K562 (cell line): ENCODE measurements around the gene PMVK. TPM values are rescaled to one million over a fixed set of nuclear protein-coding genes. Genes with fewer than 3 reads are reported as not detected.
A peak's percentile ranks its signal among the peaks of the same experiment; 100 is the strongest.

ENCODE experiments used
- BACH1 ChIP-seq: fragments of 200-800 bp; sonication (Bioruptor generic); IDR thresholded peaks from 2 replicates; pipeline ENCODE4 v1.6.1; 2016; ENCODE audit warnings: missing genetic modification characterization, missing compliant biosample characterization
- ESRRA ChIP-seq: fragments of 450-650 bp; IDR thresholded peaks from 2 replicates; pipeline ENCODE4 v1.6.1; 2014; ENCODE audit warnings: low read depth, mild to moderate bottlenecking, moderate library complexity, borderline replicate concordance
- FOXM1 ChIP-seq, 2 experiments: fragments of 450-650 bp in 1 of 2; sonication (generic) in 1 of 2; formaldehyde crosslinking in 1 of 2; IDR thresholded peaks; 2 replicates each; pipeline versions ENCODE4 v1.6.1 to v1.9.0; 2017 to 2022; ENCODE audit warnings: low read depth in 2 of 2, mild to moderate bottlenecking in 2 of 2, missing genetic modification reagents in 1 of 2, moderate library complexity in 1 of 2
- GABPB1 ChIP-seq: sonication (generic); formaldehyde crosslinking; IDR thresholded peaks from 2 replicates; pipeline ENCODE4 v1.8.0; 2022; ENCODE audit warnings: mild to moderate bottlenecking, missing genetic modification reagents
- GABPB2 ChIP-seq: fragments of 250-450 bp; sonication (Bioruptor Pico); conservative IDR thresholded peaks from 2 replicates; pipeline ENCODE4 v1.5.1; 2021; ENCODE audit warnings: mild to moderate bottlenecking
- ILK ChIP-seq: fragments of 450-650 bp; IDR thresholded peaks from 2 replicates; pipeline ENCODE4 v1.6.1; 2016; ENCODE audit warnings: missing genetic modification characterization, low read depth, mild to moderate bottlenecking, missing compliant biosample characterization, moderate library complexity, borderline replicate concordance
- KAT8 ChIP-seq: fragments of 450-650 bp; IDR thresholded peaks from 2 replicates; pipeline ENCODE4 v1.6.1; 2016; ENCODE audit warnings: low read depth, mild to moderate bottlenecking
- MIER1 ChIP-seq: fragments of 450-650 bp; IDR thresholded peaks from 2 replicates; pipeline ENCODE4 v1.6.1; 2016; ENCODE audit warnings: antibody characterized with exemption, mild to moderate bottlenecking, low read depth
- NFXL1 ChIP-seq: fragments of 450-650 bp; formaldehyde crosslinking; IDR thresholded peaks from 2 replicates; pipeline ENCODE4 v1.4.0; 2021; ENCODE audit warnings: mild to moderate bottlenecking
- NR2F6 ChIP-seq: fragments of 450-650 bp; formaldehyde crosslinking; IDR thresholded peaks from 2 replicates; pipeline ENCODE4 v1.4.0; 2020; ENCODE audit warnings: mild to moderate bottlenecking
- RUNX1 ChIP-seq: sonication (generic); IDR thresholded peaks from 2 replicates; pipeline ENCODE4 v1.6.1; 2016; ENCODE audit warnings: antibody characterized with exemption, low read depth
- SAFB2 ChIP-seq: fragments of 200-400 bp; formaldehyde crosslinking; IDR thresholded peaks from 2 replicates; pipeline ENCODE4 v1.6.1; 2018; ENCODE audit warnings: borderline replicate concordance, low read length, low read depth, moderate library complexity; ENCODE audit not compliant: severe bottlenecking
- SIN3A ChIP-seq, 2 experiments: fragments of 150-350 bp in 1 of 2; IDR thresholded peaks; 2 replicates each; pipeline ENCODE4 v1.6.1; 2011 to 2016; ENCODE audit warnings: borderline replicate concordance in 2 of 2, low read depth in 2 of 2, low read length in 2 of 2, mild to moderate bottlenecking in 2 of 2, moderate library complexity in 2 of 2; ENCODE audit not compliant: control insufficient read depth in 1 of 2
- SMAD3 ChIP-seq: fragments of 450-650 bp; formaldehyde crosslinking; conservative IDR thresholded peaks from 2 replicates; pipeline ENCODE4 v1.4.0; 2020; ENCODE audit warnings: mild to moderate bottlenecking
- SMARCA5 ChIP-seq: fragments of 450-650 bp; IDR thresholded peaks from 2 replicates; pipeline ENCODE4 v1.6.1; 2016
- SRSF9 ChIP-seq: fragments of 200-400 bp; formaldehyde crosslinking; IDR thresholded peaks from 2 replicates; pipeline ENCODE4 v1.6.1; 2017; ENCODE audit warnings: low read depth, low read length, borderline replicate concordance
- TCF7L2 ChIP-seq: fragments of 150-350 bp; IDR thresholded peaks from 2 replicates; pipeline ENCODE4 v1.6.1; 2016; ENCODE audit warnings: low read depth, mild to moderate bottlenecking, low read length, moderate library complexity
- TGIF2 ChIP-seq: sonication (generic); formaldehyde crosslinking; IDR thresholded peaks from 2 replicates; pipeline ENCODE4 v1.8.1; 2022; ENCODE audit warnings: mild to moderate bottlenecking, missing genetic modification reagents, moderate library complexity
- ZKSCAN3 ChIP-seq: fragments of 250-450 bp; sonication (Bioruptor Pico); IDR thresholded peaks from 2 replicates; pipeline ENCODE4 v1.4.0; 2020
- ZNF174 ChIP-seq: fragments of 250-450 bp; sonication (Bioruptor Pico); IDR thresholded peaks from 2 replicates; pipeline ENCODE4 v1.4.0; 2020; ENCODE audit warnings: mild to moderate bottlenecking
- ZNF23 ChIP-seq: fragments of 250-450 bp; sonication (Bioruptor Pico); IDR thresholded peaks from 2 replicates; pipeline ENCODE4 v1.4.0; 2020; ENCODE audit warnings: mild to moderate bottlenecking
- ZNF282 ChIP-seq: sonication (generic); formaldehyde crosslinking; IDR thresholded peaks from 2 replicates; pipeline ENCODE4 v1.8.1; 2023; ENCODE audit warnings: missing genetic modification reagents
- ZNF316 ChIP-seq: fragments of 450-650 bp; IDR thresholded peaks from 2 replicates; pipeline ENCODE4 v1.6.1; 2016
- ZNF408 ChIP-seq: fragments of 250-450 bp; sonication (Bioruptor Pico); IDR thresholded peaks from 2 replicates; pipeline ENCODE4 v1.4.0; 2020; ENCODE audit warnings: low read depth, mild to moderate bottlenecking, moderate library complexity
- polyA plus RNA-seq, 8 experiments: library from polyadenylated mRNA; depleted of rRNA in 4 of 8; stranded (reverse) in 5 of 8; unstranded in 3 of 8; fragments of >200 nt; fragmentation: Nextera tagmentation in 2 of 8; fragmentation: Illumina TruSeq in 1 of 8; extraction: Ambion mirVana in 2 of 8; extraction: Trizol in 1 of 8; gene quantifications; 2 replicates each; pipeline versions ENCODE4 v1.2.1 to v1.2.3, GENCODE V29; 2011 to 2014; ENCODE audit warnings: inconsistent platforms in 1 of 8, missing spikeins in 1 of 8
- total RNA-seq, 7 experiments: library from RNA; depleted of rRNA in 6 of 7; stranded (reverse); fragments of >200 nt in 6 of 7; fragmentation: Illumina TruSeq in 2 of 7; extraction: Trizol in 2 of 7; gene quantifications; 2 replicates each; pipeline versions ENCODE4 v1.2.1 to v1.2.3, GENCODE V29; 2011 to 2021; ENCODE audit warnings: low replicate concordance in 1 of 7
- TF ChIP-seq, protein P1 (sequence below), 2 experiments: fragments of 450-650 bp in 1 of 2; sonication (generic) in 1 of 2; formaldehyde crosslinking in 1 of 2; IDR thresholded peaks in 1 of 2; conservative IDR thresholded peaks in 1 of 2; 2 replicates each; pipeline versions ENCODE4 v1.6.1 to v1.8.1; 2016 to 2023; ENCODE audit warnings: mild to moderate bottlenecking in 2 of 2, moderate library complexity in 2 of 2, inconsistent platforms in 1 of 2, missing genetic modification reagents in 1 of 2
- TF ChIP-seq, protein P2 (sequence below): fragments of 450-650 bp; conservative IDR thresholded peaks from 2 replicates; pipeline ENCODE4 v1.6.1; 2016; ENCODE audit warnings: missing genetic modification characterization, low read depth, mild to moderate bottlenecking, missing compliant biosample characterization, moderate library complexity
- TF ChIP-seq, protein P3 (sequence below): sonication (generic); formaldehyde crosslinking; IDR thresholded peaks from 2 replicates; pipeline ENCODE4 v1.8.1; 2023; ENCODE audit warnings: mild to moderate bottlenecking, missing genetic modification reagents

The PMVK gene
- total and polyA plus RNA-seq, 9 of the 15 experiments (the other 6 are each of a cell fraction or from before 2014, with no cell fraction given): 1.1 to 15.3 (median 6.3) TPM

DNA sequence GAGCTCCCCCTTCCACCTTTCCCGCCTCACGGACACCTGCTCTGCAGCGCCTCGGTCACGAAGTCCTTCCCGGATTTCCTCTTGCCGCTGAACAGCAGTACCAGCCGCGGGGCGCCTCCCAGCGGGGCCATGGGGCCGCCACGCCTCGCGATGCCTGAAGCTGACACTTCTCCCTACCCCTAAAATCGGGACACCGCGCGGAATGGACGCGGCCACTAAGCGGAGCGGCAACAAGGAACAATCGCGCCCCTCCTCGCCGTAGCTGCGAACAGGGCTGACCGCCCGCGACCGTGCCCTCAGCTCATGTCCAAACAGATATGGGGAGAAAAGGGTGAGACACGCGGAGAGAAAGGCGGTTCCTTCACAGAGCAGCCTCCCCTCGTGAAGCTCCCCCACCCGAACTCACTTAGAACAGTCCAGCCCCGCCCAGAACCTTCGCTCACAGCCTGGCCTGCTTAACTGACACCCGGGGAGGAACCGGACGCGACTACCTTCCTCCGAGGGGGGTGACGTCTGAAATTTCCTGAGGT, at the start of gene PMVK (continued):
- peak; percentile 62; the same call in 1 of the 2 replicates for TF ChIP-seq MIER1
- TF ChIP-seq, protein P1, sequence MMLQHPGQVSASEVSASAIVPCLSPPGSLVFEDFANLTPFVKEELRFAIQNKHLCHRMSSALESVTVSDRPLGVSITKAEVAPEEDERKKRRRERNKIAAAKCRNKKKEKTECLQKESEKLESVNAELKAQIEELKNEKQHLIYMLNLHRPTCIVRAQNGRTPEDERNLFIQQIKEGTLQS (IDR thresholded peaks at IDR 0.05): no peak
- TF ChIP-seq, protein P1 (CRISPR knock-in tag; conservative IDR thresholded peaks at IDR 0.05): peak; percentile 48; the same call in 1 of the 2 replicates
- no peak for TF ChIP-seq ZKSCAN3 (CRISPR knock-in tag)
- peak; percentile 56; the same call in 1 of the 2 replicates for TF ChIP-seq RUNX1
- TF ChIP-seq SIN3A (IDR thresholded peaks at IDR 0.05; ENCODE audit: borderline replicate concordance in 2 of 2, control insufficient read depth in 1 of 2, low read depth in 2 of 2, low read length in 2 of 2): peak; percentile 1 to 56; a peak in 1 of 4 replicates
- TF ChIP-seq TGIF2 (CRISPR knock-in tag): no peak
- TF ChIP-seq BACH1: no peak
- no peak for TF ChIP-seq ILK
- TF ChIP-seq SMARCA5: no peak
- TF ChIP-seq KAT8: no peak
- TF ChIP-seq FOXM1 (IDR thresholded peaks at IDR 0.05; ENCODE audit: low read depth): no peak; the same call in 1 of the 2 replicates
- peak; percentile 98 for TF ChIP-seq FOXM1 (CRISPR knock-in tag; IDR thresholded peaks at IDR 0.05; ENCODE audit: low read depth)
- no peak for TF ChIP-seq NFXL1 (CRISPR knock-in tag)
- TF ChIP-seq NR2F6 (CRISPR knock-in tag): no peak
- no peak for TF ChIP-seq ZNF408 (CRISPR knock-in tag)
- TF ChIP-seq GABPB1 (CRISPR knock-in tag): peak; percentile 86
- TF ChIP-seq, protein P2, sequence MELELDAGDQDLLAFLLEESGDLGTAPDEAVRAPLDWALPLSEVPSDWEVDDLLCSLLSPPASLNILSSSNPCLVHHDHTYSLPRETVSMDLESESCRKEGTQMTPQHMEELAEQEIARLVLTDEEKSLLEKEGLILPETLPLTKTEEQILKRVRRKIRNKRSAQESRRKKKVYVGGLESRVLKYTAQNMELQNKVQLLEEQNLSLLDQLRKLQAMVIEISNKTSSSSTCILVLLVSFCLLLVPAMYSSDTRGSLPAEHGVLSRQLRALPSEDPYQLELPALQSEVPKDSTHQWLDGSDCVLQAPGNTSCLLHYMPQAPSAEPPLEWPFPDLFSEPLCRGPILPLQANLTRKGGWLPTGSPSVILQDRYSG (tag): no peak
- no peak for TF ChIP-seq GABPB2 (CRISPR knock-in tag)
- no peak for TF ChIP-seq SMAD3 (CRISPR knock-in tag)
- peak; percentile 83; the same call in 1 of the 2 replicates for TF ChIP-seq TCF7L2
- TF ChIP-seq SAFB2: no peak
- TF ChIP-seq ZNF282 (CRISPR knock-in tag): no peak; the same call in 1 of the 2 replicates
- TF ChIP-seq SRSF9: no peak
- TF ChIP-seq, protein P3, sequence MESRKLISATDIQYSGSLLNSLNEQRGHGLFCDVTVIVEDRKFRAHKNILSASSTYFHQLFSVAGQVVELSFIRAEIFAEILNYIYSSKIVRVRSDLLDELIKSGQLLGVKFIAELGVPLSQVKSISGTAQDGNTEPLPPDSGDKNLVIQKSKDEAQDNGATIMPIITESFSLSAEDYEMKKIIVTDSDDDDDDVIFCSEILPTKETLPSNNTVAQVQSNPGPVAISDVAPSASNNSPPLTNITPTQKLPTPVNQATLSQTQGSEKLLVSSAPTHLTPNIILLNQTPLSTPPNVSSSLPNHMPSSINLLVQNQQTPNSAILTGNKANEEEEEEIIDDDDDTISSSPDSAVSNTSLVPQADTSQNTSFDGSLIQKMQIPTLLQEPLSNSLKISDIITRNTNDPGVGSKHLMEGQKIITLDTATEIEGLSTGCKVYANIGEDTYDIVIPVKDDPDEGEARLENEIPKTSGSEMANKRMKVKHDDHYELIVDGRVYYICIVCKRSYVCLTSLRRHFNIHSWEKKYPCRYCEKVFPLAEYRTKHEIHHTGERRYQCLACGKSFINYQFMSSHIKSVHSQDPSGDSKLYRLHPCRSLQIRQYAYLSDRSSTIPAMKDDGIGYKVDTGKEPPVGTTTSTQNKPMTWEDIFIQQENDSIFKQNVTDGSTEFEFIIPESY: peak; percentile 94
- TF ChIP-seq ZNF316: no peak
- no peak for TF ChIP-seq ZNF23 (CRISPR knock-in tag)
- no peak for TF ChIP-seq ZNF174 (CRISPR knock-in tag)
- TF ChIP-seq ESRRA: peak; percentile 71; the same call in 1 of the 2 replicates
